KOPT-K1 (cell line): ENCODE data around the gene TMEM248.
"Not testable (repeated sequence)": the region's sequence is repeated elsewhere in the genome, so short reads cannot be mapped to it uniquely, and the experiment has no call there.

Experiments
- H3K27ac ChIP-seq: fragments of 200-600 bp; sonication (generic); 2 replicates; pipeline ENCODE4 v1.5.1; 2016; ENCODE audit warnings: antibody characterized with exemption, mild to moderate bottlenecking, low read depth, low read length; ENCODE audit not compliant: poor library complexity, severe bottlenecking
- H3K36me3 ChIP-seq: fragments of 200-600 bp; sonication (generic); 2 replicates; pipeline ENCODE4 v1.5.1; 2017; ENCODE audit warnings: antibody characterized with exemption, mild to moderate bottlenecking, low read length, moderate library complexity; ENCODE audit not compliant: insufficient read depth
- H3K9me3 ChIP-seq: fragments of 200-600 bp; sonication (generic); 2 replicates; pipeline ENCODE4 v1.5.1; 2017; ENCODE audit warnings: antibody characterized with exemption, low read length, mild to moderate bottlenecking; ENCODE audit not compliant: insufficient read depth, poor library complexity, severe bottlenecking

TMEM248 gene

DNA sequence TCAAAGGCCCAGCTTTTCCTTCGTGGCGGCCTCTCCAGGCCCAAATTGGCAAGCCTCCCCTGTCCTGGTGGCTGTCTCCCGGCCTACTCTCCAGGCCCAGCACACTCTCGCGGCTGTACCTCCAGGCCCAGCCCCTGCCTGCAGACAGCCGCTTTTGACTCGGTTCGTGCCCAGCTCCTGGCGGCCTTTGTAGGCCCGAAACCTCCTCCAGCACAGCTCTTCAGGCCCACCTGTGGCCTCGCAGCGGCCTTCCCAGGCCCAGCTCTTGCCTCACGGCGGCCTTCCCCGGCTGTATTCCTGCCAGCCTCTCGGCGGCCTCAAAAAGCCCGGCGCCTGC is 18.2 kb upstream of the TMEM248 start:
- Histone ChIP-seq H3K9me3 (no peaks in the 10 kb centered on the region), H3K27ac (no peak overlapping the region), H3K36me3 (peaks cover 6% of the 10 kb centered on the region; the same call in 1 of the 2 replicates)

DNA sequence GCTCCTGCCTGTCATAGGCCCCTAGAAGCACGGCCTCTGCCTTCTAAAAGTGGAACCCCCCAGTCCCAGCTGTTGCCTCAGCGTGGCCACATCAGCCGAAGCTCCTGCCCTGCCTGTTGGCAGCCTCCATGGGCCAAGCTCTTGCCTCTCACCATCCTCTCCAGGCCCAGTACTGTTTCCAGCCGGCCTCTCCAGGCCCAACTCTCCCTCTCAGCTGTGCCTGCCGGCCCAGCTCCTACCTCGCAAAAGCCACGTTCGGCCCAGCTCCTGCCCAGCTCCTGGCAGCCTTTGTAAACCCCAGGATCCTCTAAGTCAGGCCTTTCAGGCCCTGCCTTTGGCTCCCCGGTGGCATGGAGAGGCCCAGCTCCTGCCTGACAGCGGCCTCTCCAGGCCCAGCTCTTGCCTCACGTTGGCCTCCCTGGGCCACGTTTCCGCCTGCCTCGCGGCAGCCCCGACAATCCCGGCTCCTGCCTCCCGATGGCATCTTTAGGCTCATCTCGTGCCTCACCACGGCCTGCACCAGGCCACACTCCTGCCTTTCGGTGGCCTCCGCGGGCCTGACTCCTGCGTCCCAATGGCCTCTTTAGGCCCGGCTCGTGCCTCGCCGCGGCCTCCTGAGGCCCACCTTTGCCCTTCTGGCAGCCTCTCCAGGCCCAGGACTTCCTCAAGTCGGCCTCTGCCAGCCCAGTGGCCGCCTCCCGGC is 17.5 kb upstream of the TMEM248 start:
- H3K9me3 ChIP-seq: no peaks in the 10 kb centered on the region
- no peak overlapping the region for H3K27ac ChIP-seq
- 0 out of 2 replicates have a peak, but pooled peaks cover 6% of the 10 kb centered on the region for H3K36me3 ChIP-seq

DNA sequence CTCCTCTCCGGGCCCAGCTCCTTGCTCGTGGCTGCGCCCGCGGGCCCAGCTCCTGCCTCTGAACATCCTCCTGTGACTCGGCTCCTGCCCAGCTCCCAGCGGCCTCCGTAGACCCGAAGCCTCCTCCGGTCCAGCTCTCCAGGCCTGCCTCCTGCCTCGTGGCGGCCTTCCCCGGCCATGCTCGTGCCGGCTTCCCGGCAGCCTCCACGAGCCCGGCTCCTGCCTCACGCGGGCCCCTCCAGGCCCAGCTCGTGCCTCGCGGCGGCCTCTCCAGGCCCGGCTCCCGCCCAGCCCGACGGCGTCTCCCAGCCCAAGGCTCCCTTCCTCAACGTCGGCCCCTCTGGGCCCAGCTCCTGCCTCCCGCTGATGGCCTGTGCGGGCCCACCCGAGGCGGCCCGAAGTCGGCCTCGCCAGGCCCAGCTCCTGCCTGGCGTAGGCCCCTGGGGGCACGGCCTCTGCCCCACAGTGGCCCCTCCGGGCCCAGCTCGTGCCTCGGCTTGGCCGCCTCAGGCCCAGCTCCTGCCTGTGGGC is 16.9 kb upstream of the TMEM248 start:
- H3K27ac ChIP-seq: no peak overlapping the region
- no peaks in the 10 kb centered on the region for H3K9me3 ChIP-seq
- H3K36me3 ChIP-seq: 0 out of 2 replicates have a peak, but pooled peaks cover 2% of the 10 kb centered on the region

DNA sequence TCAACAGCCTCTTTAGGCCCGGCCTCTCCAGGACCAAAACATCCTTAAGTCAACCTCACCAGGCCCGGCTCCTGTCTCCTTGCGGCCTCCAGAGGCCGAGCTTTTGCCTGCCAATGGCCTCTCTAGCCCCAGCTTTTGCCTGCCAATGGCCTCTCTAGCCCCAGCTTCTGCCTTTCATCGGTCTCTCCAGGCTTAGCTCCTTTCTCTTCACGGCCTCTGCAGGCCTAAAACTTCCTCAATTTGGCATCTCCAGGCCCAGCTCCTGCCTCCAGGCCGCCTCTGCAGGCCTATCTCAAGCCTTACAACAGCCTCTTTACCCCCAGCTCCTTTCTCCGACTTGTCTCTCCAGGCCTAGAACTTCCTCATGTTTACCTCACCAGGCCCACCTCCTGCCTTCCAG is 15.7 kb upstream of the TMEM248 start:
- no peaks in the 10 kb centered on the region for H3K9me3 ChIP-seq
- H3K36me3 ChIP-seq: no peaks in the 10 kb centered on the region
- H3K27ac ChIP-seq: no peak overlapping the region

DNA sequence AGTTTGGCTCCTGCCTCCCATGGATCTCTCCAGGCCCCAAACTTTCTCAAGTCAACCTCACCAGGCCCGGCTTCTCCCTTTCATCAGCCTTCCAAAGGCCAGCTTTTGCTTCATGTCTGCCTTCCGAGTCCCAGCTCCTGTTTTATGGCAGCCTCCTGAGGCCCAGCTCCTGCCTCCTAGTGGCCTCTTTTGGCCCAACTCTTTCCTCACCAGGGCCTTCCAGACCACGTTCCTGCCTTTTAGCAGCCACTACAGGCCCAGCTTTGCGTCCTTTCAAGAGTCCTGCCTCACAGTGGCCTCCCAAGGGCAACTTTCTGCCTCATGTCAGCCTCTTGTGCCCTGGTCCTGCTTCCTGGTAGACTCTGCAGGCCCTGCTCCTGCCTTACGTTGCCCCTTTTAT is 15.3 kb upstream of the TMEM248 start:
- Histone ChIP-seq H3K9me3 (no peaks in the 10 kb centered on the region), H3K36me3 (no peaks in the 10 kb centered on the region), H3K27ac (no peak overlapping the region)

DNA sequence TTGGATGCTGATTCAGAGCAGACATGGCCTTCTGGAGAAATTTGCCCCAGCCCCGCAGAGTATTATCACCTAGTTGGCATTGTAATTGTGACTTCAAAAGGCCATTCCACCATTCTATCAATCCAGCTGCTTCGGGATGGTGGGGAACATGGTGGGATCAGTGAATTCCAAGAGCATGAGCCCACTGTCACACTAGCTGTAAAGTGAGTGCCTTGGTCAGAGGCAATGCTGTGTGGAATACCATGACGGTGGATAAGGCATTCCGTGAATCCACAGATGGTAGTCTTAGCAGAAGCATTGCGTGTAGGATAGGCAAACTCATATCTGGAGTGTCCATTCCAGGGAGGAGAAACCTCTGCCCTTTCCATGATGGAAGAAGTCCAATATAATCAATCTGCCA is 13.3 kb upstream of the TMEM248 start:
- H3K36me3 ChIP-seq: no peaks in the 10 kb centered on the region
- no peaks in the 10 kb centered on the region for H3K9me3 ChIP-seq
- H3K27ac ChIP-seq: no peak overlapping the region

DNA sequence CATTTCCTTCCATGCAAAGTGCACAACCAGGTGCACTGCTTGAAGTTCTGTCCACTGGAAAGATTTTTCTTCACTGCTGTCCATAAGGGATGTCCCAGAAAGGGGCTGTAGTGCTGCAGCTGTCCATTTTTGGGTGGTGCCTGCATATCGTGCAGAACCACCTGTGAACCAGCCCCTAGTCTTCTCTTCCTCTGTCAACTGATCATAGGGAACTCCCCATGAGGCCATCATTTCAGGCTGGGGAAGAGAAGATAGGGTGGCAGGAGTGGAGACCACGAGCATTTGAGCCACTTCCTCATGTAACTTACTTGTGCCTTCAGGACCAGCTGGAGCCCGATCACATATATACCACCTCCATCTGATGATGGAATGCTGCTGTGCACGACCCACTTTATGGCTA is 12.4 kb upstream of the TMEM248 start:
- not testable (repeated sequence) for H3K36me3 ChIP-seq, H3K9me3 ChIP-seq, H3K27ac ChIP-seq

DNA sequence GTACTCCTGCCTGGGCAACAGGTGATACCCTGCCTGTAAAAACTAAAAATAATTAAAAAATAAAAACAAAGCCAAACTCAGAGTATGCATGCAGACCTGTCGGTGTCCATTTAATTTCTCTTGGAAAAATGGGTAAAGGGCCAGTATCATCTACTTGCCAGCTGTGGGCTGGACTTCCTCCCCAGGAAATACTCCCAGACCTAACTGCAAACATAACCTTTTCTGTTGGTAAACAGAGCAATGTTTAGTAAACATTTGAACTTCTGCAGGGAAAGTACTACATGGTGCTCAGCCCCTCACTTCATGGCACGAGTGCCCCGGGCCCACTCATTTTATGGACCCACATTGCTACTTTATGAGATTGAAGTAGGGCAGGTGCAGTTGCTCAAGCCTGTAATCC is 10.2 kb upstream of the TMEM248 start:
- Histone ChIP-seq H3K27ac (no peak overlapping the region), H3K36me3 (no peaks in the 10 kb centered on the region), H3K9me3 (no peaks in the 10 kb centered on the region)

DNA sequence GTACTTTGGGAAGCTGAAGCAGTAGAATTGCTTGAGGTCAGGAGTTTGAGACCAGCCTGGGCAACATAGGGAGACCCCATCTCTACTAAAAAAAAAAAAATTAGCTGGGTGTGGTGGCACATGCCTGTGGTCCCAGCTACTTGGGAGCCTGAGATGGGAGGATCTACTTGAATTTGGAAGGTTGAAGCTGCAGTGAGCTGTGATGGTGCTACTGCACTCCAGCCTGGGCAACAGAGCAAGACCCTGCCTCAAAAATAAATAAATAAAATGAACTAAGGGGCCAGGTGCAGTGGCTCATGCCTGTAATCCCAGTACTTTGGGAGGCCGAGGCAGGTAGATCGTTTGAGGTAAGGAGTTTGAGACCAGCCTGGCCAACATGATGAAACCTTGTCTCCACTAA is 9.8 kb upstream of the TMEM248 start:
- not testable (repeated sequence) for H3K27ac ChIP-seq, H3K36me3 ChIP-seq, H3K9me3 ChIP-seq

DNA sequence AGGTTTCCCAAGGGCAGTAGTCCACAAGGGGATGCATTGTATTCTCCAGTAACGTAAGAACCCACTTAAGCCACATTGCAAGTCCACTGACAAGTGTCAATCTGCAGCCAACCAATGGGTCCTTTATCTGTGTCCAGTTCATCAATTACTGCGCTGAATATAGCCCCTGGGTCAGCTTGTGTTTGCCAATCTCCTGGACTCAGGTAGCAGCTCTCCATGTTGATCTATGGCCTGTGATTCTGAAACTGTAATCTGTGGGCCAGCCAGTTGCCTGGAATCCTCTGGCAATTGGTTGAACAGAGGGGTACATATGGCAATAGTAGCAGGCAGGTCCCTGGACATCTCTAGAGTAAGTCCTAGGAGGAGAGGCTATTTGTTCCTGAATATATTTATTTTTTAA is 8.8 kb upstream of the TMEM248 start:
- Histone ChIP-seq H3K9me3 (no peaks in the 10 kb centered on the region), H3K36me3 (no peaks in the 10 kb centered on the region), H3K27ac (no peak overlapping the region)

DNA sequence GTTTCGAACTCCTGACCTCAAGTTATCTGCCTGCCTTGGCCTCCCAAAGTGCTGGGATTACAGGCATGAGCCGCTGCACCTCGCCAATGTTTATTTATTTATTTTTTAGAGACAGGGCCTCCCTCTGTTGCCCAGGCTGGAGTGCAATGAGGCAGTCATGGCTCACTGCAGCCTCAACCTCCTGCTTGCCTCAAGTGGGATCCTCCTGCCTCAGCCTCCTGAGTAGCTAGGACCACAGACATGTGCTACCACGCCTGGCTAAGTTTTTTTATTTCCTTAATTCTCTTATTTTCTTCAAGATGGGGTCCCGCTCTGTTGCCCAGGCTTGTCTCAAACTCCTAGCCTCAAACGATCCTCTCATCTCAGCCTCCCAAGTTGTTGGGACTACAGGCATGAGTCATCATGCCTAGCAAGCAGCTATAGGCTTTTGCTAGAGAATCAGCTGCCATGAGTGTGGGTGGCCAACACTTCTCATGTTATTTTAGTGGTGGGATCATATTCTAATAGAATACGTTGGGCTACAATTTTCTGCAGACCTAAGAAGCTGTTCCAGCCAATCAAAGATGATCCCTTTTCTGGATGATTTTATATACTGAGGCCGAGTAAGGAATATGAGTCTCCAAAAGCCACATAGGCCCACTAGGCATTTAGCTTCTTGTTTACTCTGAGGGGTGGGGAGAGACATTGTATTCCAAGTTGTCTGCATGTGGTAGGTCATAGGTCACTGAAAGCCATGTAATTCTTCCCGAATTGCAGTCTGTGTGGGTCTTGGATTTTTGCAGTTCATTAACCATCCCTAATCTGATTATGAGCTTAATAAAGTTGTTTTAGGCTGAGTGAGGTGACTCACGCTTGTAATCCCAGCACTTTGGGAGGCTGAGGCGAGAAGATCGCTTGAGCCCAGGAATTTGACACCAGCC is 7.6 kb upstream of the TMEM248 start:
- H3K27ac ChIP-seq: no peak overlapping the region
- H3K36me3 ChIP-seq: no peaks in the 10 kb centered on the region
- no peaks in the 10 kb centered on the region for H3K9me3 ChIP-seq

DNA sequence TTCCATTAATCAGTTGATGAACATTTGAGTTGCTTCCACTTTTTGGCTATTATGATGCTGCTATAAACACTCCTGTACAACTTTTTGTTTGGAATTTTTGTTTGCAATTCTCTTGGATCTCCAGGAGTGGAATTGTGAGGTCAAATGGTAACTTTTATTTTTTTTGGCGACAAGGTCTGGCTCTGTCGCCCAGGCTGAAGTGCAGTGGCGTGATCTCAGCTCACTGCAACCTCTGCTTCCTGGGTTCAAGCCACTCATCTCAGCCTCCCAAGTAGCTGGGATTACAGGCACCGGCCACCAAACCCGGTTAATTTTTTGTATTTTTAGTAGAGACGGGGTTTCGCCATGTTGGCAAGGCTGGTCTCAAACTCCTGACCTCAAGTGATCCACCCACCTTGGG is 3.1 kb upstream of the TMEM248 start:
- not testable (repeated sequence) for H3K9me3 ChIP-seq, H3K36me3 ChIP-seq, H3K27ac ChIP-seq

DNA sequence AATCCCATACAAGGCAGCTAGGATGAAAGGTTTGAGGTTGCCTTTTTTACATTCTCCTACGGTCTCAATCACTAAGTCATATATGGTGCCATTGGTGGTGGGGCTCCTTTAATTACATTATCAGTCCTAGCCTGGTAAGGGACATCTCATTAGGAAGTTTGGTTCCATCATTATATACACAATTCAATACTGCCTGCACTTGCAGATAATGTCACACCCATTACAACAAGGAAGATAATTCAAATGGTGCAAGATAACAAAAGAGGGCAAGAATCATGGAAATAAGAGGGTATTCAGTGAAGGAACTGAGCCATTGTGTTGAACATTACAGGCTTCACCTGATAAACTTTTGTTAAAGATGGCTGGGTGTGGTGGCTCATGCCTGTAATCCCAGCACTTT is 1.7 kb upstream of the TMEM248 start:
- no peaks in the 10 kb centered on the region for H3K9me3 ChIP-seq
- peaks cover 12% of the 10 kb centered on the region for H3K36me3 ChIP-seq
- H3K27ac ChIP-seq: no peak overlapping the region

DNA sequence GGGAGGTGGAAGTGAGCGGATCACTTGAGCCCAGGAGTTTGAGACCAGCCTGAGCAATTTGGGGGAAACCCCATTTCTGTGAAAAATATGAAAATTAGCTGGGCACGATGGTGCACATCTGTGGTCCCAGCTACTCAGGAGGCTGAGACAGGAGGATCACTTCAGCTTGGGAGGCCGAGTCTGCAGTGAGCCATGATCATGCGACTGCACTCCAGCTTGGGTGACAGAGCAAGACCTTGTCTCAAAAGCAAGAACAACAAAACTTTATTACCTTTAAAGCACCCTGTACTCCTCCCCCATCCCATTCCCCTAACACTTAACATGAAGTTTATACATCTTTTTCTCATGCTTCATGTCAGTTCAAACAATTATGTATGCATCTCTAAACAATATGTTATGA is 1.3 kb upstream of the TMEM248 start:
- peaks cover 12% of the 10 kb centered on the region for H3K36me3 ChIP-seq
- H3K9me3 ChIP-seq: no peaks in the 10 kb centered on the region
- no peak overlapping the region for H3K27ac ChIP-seq

DNA sequence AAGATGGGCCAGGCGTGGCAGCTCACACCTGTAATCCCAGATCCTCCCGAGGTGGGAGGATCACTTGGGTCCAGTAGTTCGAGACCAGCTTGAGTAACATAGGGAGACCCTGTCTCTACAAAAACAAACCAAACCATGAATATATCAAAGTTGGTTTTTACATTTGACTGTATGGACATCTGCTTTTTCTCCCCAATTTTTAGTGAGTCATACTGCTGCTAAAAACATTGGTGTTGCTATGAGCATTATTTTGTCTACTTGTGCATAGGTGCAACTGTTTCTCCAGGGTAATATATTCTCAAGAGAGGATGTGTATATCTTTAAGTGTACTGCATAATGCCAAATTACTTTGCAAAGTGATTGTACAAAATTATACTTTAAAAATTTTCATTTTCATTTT is 769 bp upstream of the TMEM248 start:
- Histone ChIP-seq H3K9me3 (no peaks in the 10 kb centered on the region), H3K36me3 (peaks cover 16% of the 10 kb centered on the region), H3K27ac (peak overlapping the region; percentile 73)
